Osteocyte (in vitro differentiated cells): ENCODE data around the gene MCCC2. TPM values are rescaled to one million over a fixed set of nuclear protein-coding genes. Genes with fewer than 3 reads are reported as not detected.

Source experiments
- DNase-seq: peaks from one replicate; pipeline ENCODE4 v3.0.0; 2021; ENCODE audit warnings: mixed read lengths; ENCODE audit not compliant: unreplicated experiment; ENCODE audit errors: extremely low spot score
- H3K27ac Mint-ChIP-seq: one replicate; pipeline ENCODE4 v1.8.0; 2021; ENCODE audit warnings: mild to moderate bottlenecking, mixed read lengths; ENCODE audit not compliant: unreplicated experiment
- H3K27me3 Mint-ChIP-seq: one replicate; pipeline ENCODE4 v1.8.0; 2021; ENCODE audit warnings: mixed read lengths; ENCODE audit not compliant: unreplicated experiment
- H3K36me3 Mint-ChIP-seq: one replicate; pipeline ENCODE4 v1.8.0; 2021; ENCODE audit warnings: mixed read lengths; ENCODE audit not compliant: unreplicated experiment
- H3K4me1 Mint-ChIP-seq: one replicate; pipeline ENCODE4 v1.8.0; 2021; ENCODE audit warnings: mixed read lengths; ENCODE audit not compliant: unreplicated experiment
- H3K4me3 Mint-ChIP-seq: one replicate; pipeline ENCODE4 v1.8.0; 2021; ENCODE audit warnings: mild to moderate bottlenecking, moderate library complexity, mixed read lengths; ENCODE audit not compliant: unreplicated experiment
- H3K9me3 Mint-ChIP-seq: one replicate; pipeline ENCODE4 v1.8.0; 2021; ENCODE audit warnings: mixed read lengths; ENCODE audit not compliant: unreplicated experiment
- CTCF ChIP-seq: fragments of 200-600 bp; sonication (generic); IDR thresholded peaks from 2 replicates; pipeline ENCODE4 v1.5.0; 2021; ENCODE audit warnings: antibody characterized with exemption, mild to moderate bottlenecking, moderate library complexity
- total RNA-seq: library from RNA; stranded (reverse); gene quantifications from 2 replicates; pipeline ENCODE4 v1.2.1, GENCODE V29; 2021

The MCCC2 gene
- total RNA-seq, 1 donor from 2014 or later, result 30.5 TPM

DNA sequence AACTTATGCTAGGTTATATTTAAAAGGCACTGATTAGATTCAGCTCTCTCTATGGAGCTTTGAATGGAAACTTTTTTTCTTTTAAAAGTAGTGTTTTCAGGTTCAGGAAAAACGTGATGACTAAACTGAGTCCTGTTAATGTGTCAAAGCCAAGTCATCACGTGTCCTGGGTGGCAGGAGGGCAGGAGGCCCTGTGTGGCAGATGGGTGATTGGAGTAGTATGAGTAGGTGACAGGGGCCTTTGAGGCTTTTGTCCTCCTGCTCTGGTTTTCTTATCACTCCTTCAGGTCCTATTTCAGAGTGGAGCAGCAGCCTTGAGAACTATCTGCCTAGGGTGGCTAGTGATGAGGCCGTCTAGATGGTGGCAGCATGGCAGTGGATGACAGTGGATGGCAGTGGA is 114.3 kb downstream of the MCCC2 start:
- no peaks in the 10 kb centered on the region for H3K9me3 Mint-ChIP-seq
- no peaks in the 10 kb centered on the region for H3K4me1 Mint-ChIP-seq
- TF ChIP-seq CTCF, result no peak
- no peaks in the 10 kb centered on the region for H3K36me3 Mint-ChIP-seq
- no peak for DNase-seq
- H3K27me3 Mint-ChIP-seq, result peaks cover 65% of the 10 kb centered on the region
- no peak overlapping the region for H3K27ac Mint-ChIP-seq
- no peak overlapping the region for H3K4me3 Mint-ChIP-seq

DNA sequence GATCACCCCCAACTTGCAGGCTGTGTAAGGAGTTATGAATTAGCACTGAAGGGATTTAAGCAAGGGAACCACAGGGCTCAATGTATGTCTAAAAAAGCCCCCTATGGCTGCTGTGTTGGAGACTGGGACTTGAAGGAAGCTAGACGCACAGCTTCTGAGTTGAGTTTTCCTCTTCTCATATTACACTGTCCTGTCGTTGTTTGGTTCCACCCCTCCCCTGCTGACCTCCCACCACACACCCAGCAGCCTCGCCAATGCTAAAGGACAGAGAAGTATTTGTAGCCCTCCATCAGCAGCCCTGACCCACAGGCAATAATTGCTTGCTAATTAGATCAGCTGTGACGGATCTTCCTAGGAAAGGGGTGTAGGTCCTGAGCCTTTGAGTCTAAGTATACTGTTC is 116.8 kb downstream of the MCCC2 start:
- DNase-seq, result no peak
- Mint-ChIP-seq H3K4me1 (no peaks in the 10 kb centered on the region), H3K27ac (no peak overlapping the region), H3K36me3 (no peaks in the 10 kb centered on the region), H3K9me3 (no peaks in the 10 kb centered on the region), H3K4me3 (no peak overlapping the region), H3K27me3 (peaks cover 77% of the 10 kb centered on the region)
- TF ChIP-seq CTCF, result no peak

- Mint-ChIP-seq H3K4me3 (no peak overlapping the region), H3K4me1 (no peaks in the 10 kb centered on the region), H3K36me3 (no peaks in the 10 kb centered on the region), H3K9me3 (no peaks in the 10 kb centered on the region), H3K27me3 (peaks cover 83% of the 10 kb centered on the region), H3K27ac (no peak overlapping the region)
- DNase-seq, result no peak
- no peak for TF ChIP-seq CTCF
Measured at GRCh38 chr5:71705421-71705820, 118.3 kb downstream of the MCCC2 start.

DNA sequence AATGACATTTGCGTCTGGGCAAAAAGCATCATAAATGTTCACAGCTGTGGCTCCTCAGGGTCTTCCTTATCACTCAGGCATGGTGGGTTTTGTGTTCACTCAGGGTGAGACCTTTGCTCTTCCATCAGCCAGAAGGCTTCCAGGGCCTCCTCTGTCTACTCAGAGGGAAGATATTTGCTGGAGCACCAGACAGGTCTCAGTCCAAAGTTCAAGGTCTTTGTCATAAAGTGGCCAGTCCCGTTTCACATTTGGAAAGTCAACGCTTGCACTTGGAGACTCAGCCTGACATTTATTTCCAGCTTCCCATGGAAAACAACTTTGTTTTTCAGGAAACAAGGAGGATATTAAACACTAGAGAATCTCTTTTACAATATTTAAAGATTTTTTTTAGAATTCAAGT is 119.8 kb downstream of the MCCC2 start:
- H3K27me3 Mint-ChIP-seq, result peaks cover 88% of the 10 kb centered on the region
- no peaks in the 10 kb centered on the region for H3K4me1 Mint-ChIP-seq
- H3K4me3 Mint-ChIP-seq, result no peak overlapping the region
- no peaks in the 10 kb centered on the region for H3K9me3 Mint-ChIP-seq
- H3K36me3 Mint-ChIP-seq, result no peaks in the 10 kb centered on the region
- TF ChIP-seq CTCF, result no peak
- DNase-seq, result no peak
- no peak overlapping the region for H3K27ac Mint-ChIP-seq

Other genes starting within 250 kb of the MCCC2 start
- 23.6 and 23.7 TPM in 2 replicates for gene BDP1, start 131.7 kb upstream of the MCCC2 start, total RNA-seq
- gene CARTPT, start 131.9 kb downstream of the MCCC2 start, total RNA-seq, result not detected in 2 replicates